NAMALWA (cell line): ENCODE measurements around the gene ARHGDIB.

Experiments
- DNase-seq: peaks from one replicate; pipeline ENCODE4 v3.0.0-alpha.2; 2015; ENCODE audit warnings: low spot score

The ARHGDIB gene

DNA sequence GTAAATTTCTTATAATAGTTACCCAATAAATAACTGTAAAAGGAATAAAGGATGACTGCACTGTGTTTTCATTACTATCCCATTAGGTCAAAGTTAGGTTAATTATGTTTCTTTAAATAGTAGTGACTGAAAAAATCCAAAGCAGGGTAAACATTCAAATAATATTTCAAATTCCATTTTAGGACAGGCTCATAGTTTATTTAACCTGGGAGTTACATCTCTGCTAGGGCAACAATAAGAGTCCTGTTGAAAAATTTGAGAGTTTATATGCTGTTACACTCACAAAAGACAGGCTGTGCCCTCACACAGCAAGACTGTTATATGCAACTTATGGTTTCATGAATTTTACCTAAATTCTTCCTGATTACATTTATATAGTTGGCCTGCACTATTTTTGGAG is 31.1 kb downstream of the ARHGDIB start:
- DNase-seq = no peak

DNA sequence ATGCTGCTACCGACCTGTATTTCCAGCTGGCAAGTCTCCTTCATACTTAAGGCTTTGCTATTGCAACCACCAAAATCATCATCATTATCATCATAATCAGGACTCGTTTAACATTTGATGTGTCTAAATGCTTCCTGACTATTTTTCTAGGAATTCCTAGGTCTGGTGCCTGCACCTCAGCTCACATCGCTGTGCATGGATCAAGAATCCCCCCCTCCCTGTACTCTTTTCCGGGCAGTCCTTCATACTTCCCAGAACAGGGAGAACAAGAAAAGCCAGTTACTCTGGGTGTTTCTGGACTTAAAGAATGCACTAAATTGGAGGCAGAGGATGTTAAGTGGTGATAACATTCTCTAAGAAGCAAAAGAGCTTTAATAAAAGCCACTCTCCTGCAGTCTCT is 32.5 kb downstream of the ARHGDIB start:
- no peak for DNase-seq

DNA sequence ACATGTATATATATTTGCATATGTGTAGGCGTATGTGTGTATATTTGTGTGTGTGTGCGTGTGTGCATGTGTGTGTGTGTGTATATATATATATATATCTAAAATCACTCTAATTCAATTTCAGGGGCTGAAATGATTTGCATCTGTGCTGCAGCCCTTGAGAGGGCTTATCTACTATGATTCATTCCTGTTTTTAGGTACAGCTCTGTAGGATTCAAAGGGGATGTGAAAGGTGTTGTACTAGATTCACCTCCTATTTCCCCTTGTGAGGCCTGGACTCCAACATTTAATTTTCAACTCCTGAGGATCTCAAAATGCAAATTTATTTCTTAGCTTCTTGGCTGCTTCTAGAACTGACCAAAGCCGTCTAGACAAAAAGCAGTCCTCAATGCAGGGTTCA is 34.1 kb downstream of the ARHGDIB start:
- DNase-seq = no peak

DNA sequence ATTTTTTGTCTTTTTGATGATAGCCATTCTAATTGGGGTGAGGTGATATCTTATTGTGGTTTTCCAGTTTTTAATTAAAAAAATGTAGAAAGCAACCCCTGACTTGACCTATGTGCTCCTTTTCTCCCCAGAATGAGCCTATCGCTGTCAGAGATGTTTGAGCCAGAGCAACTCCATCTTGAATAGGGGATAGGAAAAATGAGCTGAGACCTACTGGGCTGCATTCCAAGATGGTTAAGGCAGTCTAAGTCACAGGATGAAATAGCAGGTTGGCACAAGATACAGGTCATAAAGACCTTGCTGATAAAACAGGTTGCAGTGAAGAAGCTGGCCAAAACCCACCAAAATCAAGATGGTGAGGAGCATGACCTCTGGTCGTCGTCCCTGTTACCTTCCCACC is 36.9 kb downstream of the ARHGDIB start:
- DNase-seq = no peak

DNA sequence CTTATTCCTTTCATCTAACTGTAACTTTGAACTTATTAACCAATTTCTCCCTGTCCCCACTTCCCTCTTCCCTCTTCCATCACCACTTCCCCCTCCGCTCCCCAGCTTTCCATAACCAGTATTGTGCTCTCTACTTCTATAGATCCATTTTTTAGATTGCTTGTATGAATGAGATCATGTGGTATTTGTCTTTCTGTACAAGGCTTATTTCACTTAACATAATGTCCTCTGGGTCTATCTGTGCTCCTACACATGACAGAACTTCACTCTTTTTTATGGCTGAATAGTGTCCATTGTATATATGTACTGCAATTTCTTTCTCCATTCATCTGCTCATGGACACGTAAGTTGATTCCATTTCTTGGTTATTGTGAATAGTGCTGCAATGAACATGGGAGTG is 37.5 kb downstream of the ARHGDIB start:
- no peak for DNase-seq

DNA sequence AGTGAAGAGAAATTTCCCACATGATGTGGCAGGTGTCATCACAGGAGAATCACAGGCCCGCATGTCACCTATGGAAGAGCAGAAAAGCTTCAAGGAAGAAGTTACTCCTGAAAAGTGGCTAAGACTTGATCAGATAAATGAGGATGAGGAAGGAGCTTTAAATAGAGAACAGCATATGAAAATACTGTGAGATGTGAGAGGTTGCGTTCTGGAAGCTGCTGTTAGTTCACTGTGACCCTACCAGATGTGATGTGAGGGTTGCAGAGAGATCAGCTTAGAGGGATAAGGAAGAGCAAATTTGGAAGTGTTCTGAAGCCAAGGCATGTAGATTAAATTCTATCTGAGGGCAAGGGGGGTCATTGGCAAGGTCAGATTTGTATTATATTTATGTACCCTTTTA is 40.2 kb downstream of the ARHGDIB start:
- DNase-seq = peak; percentile 56

DNA sequence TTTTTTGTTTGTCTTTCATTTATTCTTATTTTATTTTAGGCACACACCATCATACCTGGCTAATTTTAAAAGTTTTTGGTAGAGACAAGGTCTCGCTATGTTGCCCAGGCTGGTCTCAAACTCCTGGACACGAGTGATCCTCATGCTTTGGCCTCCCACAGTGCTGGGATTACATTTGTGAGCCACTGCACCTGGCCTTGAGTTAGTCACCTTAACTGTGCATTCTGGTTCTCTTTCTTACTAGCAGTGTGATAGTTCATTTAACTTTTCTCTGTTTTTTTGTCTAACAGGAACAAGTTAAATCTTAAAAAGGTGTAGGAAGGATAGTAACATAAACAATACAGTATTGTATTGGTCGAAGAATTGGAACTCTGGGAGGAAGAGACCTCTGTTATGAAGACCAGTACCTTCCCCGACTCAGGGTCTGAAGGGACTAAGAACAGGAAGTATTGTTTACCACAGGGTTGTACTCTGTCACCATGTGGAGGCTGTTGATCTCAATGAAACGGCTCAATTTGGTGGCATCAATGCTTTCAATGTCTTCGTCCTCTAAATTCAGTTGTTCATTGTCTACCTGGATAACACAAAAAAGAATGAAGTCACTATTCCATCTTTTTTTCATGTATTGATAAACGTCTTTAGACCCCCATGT is 40.8 kb downstream of the ARHGDIB start:
- peak; percentile 66 for DNase-seq

DNA sequence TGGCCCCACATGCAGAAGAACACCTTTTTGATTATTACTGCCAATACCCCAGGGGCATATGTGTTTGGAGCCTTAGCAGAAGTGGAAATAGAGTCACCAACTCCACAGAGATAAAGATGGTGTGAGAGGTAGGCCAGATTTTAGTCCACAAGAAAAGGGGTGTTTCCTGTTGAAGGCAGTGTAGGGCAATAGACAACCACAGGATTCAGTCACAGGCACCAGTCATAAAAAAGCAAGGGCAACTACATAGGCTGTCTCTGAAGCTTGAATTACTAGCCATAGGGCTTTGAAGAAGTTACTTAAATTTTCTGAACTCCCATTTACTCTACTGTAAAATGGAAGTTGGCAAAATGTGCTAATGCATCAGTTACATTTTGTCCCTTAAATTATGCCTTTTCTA is 41.9 kb downstream of the ARHGDIB start:
- DNase-seq = no peak

DNA sequence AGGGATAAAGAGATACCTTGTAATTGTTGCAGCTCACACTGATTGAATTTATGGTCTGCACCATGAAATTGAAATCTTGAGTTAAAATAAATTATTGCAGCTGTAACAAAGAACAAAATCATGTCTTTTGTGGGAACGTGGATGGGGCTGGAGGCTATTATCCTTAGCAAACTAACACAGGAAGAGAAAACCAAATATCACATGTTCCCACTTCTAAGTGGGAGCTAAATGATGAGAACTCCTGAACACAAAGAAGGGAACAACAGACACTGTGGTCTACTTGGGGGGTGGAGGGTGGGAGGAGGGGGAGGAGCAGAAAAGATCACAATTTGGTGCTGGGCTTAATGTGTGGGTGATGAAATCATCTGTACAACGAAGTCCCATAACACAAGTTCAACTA is 45.7 kb downstream of the ARHGDIB start:
- DNase-seq = no peak

DNA sequence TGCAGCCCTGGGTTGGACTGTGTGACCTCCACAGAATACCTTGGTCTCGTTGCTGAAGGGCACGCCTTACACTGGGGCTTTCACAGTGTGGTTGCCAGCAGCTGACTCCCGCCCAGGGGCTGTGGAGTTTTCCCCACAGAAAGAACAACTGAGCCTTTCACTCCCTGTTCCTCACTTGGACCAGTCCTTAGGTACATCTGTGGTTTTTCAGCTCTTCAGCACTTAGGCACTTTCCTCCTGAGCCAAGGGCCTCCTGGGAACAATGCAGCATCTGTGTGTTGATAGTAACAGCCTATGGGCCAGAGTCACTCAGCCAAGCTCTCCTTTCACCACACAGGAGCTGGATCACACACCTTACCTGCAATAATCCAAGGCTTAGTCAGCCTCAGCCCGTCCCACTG is 48.0 kb downstream of the ARHGDIB start:
- DNase-seq = no peak

DNA sequence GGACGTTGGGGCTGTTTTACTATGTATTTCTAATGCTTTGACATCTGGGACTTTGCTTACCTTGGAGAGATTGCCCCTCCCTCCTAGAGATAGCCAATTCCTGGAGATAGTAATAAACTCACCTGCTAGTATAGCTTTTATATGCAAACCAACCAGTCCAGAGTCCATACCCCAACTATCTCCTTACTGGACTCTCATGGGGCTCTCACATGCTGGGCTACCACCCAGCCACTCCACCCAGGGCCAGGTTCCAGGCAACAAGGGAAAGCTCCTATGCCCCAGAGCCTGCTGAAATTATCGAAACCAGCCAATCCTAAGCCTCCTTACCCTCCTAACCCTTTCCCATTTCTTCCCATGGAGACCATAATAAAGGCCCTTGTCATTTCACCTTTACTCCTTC is 50.3 kb downstream of the ARHGDIB start:
- no peak for DNase-seq

DNA sequence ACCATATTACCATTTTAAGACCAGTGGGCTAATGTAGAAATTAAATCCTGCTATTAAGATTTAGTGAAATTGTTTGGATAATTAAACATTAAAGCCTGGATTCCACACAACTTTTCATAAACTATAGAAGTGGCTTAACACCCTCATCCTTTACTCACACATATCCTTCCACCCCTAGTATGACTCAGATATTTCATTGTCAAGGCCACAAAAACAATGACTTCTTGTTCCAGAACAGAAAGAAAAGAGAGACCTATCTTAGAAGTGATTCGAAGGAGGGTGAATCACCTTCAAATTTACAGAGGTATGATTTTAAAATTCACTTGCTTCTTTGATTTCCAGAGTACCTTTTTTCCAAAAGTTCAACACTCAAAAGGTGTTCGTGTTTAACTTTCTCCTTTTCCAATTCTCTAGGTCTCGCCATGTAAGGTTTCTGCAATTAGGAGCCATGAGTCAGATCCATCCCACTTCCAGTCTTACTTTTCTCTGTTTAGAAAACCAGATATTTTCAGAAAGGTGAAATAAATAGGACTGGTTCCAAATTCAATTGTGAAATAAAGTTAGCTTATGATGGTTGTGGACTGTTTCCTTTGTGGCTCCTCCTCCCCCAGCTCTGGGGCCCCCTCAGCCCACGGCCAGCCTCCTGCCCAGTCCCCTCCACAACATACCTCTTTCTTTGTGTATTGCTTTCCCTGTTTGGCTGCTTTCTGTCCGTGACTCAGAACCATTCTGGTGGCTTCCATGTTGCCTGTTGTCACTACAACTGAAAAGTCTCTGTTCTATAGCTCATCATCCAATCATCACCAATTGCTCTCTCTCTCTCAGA is 51.1 kb downstream of the ARHGDIB start:
- DNase-seq = no peak

DNA sequence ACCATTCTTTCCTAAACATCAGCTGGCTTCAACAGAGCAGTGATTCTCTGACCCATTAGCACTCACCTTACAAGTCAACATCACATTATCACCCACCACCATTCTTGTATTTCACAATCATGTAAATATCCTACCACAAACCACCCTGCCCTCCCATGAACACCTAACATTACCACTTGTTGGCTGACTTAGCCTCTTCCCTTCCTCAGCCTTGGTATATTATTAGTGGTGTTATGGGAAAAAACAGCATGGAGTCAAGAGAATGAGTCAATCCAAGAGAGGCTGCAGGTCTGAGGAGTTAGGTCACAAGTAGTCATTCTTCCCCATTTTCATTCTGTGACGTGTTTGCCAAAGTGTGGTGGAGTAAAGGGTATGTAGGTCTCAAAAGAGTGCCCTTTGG is 53.4 kb downstream of the ARHGDIB start:
- DNase-seq = no peak

DNA sequence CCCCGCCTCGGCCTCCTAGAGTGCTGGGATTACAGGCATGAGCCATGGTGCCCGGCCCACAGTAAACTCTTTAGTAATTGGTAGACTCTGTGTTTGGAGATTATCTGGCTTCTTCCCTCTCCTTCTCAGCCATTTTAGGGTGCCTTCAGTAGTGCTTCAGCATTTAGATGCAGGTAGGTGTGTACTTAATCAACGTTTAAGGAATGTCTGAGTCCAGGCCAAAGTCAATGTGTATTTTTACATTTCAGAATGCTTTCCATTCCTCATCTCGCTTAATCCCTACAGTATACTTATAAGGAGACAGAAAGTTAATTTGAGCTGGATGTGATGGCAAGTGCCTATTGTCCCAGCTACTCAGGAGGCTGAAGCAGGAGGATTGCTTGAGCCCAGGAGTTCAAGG is 55.3 kb downstream of the ARHGDIB start:
- no peak for DNase-seq

DNA sequence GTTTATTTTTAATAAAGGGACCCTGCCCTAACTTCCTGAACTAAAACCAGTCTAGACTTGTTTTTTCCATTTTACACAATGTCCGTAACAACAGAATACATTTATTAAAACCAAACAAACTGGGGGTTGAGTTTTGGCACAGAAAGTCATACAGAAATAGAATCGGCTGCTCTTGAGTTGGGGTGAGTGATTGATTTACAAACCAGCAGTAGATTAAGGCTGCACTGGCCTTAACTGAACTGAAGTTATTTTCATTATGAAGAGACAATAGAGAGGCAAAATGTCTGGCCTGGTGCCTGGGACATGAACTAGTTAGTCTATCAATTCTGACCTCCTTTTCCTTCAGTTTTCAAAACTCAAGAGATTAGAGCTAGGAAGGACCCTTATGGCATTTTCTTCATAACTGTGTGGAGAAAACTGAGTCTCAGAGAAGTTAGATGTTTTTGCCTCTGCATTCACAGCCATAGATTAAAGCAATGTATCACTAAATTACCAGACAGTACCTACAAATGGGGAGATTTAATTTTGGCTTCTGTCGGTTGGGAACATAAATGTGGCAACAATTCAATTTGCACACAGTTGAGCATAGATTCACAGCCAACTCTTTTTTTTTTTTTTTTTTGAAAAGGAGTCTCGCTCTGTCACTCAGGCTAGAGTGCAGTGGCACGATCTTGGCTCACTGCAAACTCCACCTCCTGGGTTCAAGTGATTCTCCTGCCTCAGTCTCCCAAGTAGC is 56.0 kb downstream of the ARHGDIB start:
- DNase-seq = no peak

DNA sequence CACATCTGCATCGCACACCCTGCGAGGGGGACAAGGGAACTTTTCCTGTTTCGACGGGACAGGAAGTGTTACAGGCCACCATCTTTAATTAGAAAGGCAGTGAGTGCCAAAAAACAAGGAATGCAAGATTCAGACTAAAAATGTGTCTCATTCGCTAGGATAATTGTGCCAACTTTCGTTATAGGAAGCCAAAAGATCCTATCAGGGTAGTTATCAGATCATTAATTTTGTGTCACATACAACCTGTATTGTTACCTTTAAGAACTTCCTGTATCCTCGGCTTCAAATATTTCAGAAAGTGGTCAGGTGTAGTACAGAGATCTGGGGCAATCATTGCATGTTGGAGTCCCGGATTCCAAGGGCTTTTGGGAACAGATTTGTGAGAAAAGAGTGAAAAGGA is 56.5 kb downstream of the ARHGDIB start:
- no peak for DNase-seq

DNA sequence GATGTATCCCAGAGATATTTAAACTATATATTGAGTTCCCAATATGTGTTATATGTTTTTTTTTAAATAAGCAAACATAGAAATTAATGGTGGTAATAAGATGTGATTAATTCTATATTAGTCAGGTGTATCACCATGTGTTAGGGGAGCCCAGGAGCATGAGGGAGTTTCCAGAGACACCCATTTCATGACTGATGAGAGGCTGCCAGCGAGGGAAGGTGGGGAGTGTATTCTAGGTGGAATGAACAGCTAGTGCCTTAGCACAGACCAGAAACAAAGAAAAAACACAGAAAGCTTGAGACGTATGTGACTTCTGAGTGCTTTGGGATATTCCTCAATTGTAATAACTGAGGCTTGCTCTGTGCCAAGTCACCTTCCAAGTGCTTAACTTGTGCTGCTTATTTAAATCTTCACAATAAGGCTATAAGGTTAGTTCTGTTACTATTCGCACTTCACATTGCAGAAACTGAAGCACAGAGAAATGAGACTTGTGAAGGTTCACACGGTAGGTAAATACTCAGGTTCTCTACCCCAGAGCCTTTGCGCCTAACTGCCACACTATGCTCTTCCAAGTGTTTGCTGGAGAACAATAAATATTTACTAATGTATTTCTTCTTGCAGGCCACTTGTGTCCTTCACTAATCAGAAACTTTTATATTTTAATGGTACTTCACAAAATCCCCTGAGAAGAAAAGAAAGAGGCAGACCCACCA is 57.9 kb downstream of the ARHGDIB start:
- DNase-seq = no peak

DNA sequence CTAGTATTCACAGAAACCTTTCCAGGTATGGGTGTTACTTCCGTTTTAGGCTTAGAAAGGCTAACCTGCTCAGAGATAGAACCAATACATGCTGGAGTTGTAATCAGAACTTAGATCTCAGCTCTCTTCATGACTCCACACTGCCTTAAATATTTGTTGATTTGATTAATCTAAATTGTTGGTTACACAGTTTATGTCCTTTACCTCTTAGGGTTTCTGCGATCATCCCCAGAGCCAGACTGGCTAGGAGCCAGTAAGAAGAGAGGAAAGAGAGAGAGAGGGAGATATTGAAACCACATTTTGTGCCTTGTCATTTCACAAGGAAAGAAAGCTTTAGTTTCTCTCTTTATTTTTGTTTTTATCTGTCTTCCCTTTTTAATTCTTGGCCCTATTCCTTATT is 58.9 kb downstream of the ARHGDIB start:
- DNase-seq = no peak

DNA sequence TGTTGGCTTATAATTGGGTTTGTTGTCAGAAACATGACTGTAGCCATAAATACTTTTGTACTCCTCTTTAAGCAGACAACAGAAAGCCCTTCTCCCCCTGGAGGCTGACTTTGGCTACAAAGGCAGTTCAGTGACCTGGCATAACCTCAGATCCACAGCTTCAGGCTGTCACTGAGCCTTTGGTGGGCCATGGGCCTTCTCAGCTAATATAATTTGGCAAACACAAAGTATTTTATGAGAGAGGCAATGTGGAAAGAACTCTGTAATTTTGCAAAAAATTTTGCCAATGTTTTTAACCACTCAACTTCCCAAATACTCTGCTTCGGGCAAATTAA is 60.2 kb downstream of the ARHGDIB start:
- peak; percentile 42 for DNase-seq

DNA sequence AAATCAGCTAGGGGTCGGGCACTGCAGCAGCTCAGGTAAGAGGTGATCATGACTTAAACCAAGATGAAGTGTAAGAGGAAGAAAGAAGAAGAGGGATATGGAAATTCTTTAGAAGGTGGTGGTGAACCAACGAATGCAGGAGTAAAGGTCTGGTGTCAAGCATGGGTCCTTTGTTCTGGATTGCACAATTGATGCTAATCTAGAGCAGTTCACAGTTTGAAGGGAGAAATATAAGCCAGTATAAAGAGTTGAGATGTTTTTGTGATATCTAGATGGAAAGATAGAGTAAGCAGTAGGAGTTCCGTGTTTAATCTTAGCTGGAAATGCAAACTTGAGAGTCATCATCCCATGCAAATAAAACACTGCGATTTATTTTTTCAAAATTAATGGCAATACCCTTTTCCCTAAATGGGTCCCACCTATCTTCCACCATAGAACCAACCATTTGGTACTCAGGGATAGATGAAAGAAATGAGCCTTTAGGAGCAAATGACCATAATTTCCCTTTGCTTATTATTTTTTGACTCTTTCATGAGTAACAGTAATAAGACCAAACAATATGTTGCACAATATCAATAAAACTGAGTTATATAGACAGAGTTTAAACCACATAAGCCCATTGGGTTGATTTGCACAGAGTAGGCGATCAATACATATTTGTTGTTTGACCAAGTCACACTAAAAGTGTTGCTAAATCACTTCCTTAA is 60.7 kb downstream of the ARHGDIB start:
- DNase-seq = no peak

DNA sequence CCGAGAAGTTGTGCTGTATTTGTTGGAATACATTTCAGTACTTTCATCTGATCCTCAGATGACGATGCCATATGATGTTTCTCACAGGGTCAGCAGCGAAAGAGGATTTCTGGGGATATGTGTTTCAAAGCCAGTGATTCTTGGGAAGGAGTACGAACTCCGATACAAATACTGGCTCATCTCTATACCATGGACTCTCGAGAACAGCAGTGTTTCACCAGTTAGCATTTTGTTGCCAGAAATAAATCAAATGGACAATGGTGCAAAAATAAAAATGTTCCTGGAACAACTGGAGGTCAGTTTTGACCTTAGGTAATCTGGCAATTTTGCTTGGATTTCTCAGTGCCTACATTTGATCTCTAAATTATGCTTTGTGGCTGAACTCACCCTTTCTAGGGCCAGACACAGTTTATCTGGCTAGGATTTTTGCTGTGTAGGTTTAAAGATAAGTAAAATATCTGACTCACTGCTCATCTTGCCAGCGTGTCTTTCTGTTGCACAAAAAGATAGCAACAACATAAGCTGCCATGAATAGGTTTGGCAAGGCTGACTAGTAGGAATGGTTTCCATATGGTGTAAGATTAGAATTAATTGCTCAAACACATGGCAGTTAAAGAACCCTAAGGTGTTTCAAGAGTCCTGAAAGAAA is 64.8 kb downstream of the ARHGDIB start:
- no peak for DNase-seq
